GM18909 (cell line): Measurements from ENCODE around the gene MAP2K1.
"Not testable (repeated sequence)": the region's sequence is repeated elsewhere in the genome, so short reads cannot be mapped to it uniquely, and the experiment has no call there.

ENCODE experiments used
- ATAC-seq: cut with Tn5 transposase; IDR thresholded peaks from one replicate; pipeline ENCODE4 v1.9.1; 2021; ENCODE audit warnings: mild to moderate bottlenecking; ENCODE audit not compliant: unreplicated experiment, poor library complexity

MAP2K1 gene

GRCh38 chr15:66386204-66387123, at the start of gene MAP2K1:
MAP2K1 (plus strand) TSS chr15:66386912; CDS start chr15:66387348, 436 bp downstream.
- ATAC-seq, result peak; percentile 79

DNA sequence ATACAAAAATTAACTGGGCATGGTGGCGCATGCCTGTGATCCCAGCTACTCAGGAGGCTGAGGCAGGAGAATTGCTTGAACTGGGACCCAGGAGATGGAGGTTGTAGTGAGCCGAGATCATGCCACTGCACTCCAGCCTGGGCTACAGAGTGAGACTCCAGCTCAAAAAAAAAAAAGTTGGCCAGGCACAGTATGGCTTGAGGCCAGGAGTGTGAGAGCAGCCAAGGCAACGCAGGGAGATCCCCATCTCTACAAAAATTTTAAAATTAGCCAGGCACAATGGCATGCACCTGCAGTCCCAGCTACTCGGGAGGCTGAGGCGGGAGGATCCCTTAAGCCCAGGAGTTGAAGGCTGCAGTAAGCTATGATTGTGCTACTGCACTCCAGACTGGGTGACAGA, 38.2 kb upstream of the MAP2K1 start:
- not testable (repeated sequence) for ATAC-seq

GRCh38 chr15:66356077-66356358, 30.7 kb upstream of the MAP2K1 start:
- ATAC-seq, result no peak

GRCh38 chr15:66356359-66357236, 30.1 kb upstream of the MAP2K1 start, which contains the start of gene TIPIN:
TIPIN (minus strand) TSS chr15:66356685; CDS start chr15:66352947, 3,738 bp downstream.
- ATAC-seq, result peak; percentile 94

- no peak for ATAC-seq
Measured at GRCh38 chr15:66359740-66360139, 27.0 kb upstream of the MAP2K1 start.

DNA sequence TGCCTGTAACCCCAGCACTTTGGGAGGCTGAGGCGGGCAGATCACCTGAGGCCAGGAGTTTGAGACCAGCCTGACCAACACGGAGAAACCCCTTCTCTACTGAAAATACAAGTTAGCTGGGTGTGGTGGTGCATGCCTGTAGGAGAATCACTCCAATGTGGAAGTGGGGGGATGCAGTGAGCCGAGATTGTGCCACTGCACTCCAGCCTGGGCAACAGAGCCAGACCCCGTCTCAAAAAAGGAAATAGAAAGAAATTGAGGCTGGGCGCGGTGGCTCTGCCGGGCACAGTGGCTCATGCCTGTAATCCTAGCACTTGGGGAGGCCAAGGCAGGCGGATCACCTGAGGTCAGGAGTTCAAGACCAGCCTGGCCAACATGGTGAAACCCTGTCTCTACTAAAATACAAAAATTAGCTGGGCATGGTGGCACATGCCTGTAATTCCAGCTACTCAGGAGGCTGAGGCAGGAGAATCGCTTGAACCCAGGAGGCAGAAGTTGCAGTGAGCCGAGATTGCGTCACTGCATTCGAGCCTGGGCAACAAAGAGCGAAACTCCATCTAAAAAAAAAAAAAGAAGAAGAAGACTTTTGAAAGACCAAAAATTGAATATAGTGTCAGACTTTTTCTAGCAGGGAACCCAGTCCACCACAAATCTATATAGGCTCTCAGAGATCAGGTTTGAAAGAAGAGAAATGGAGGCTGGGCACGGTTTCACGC, 24.8 kb upstream of the MAP2K1 start:
- ATAC-seq, result not testable (repeated sequence)

DNA sequence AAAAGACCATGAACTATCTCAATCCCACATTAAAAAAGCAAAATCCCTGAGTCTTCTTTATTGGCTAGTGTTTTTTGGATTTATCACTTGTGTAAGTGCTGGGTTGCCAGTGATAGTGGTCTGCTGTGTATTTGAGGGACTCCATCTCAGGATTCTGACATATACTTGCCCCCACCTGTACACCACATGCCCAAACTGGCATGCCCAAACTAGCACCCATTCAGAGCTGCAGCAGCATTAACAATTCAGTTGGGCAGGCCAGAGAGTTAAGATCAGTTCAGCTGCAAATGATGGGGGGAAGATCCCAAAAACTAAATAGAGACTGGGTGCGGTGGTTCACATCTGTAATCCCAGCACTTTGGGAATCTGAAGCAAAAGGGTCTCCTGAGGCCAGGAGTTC, 23.9 kb upstream of the MAP2K1 start:
- no peak for ATAC-seq

DNA sequence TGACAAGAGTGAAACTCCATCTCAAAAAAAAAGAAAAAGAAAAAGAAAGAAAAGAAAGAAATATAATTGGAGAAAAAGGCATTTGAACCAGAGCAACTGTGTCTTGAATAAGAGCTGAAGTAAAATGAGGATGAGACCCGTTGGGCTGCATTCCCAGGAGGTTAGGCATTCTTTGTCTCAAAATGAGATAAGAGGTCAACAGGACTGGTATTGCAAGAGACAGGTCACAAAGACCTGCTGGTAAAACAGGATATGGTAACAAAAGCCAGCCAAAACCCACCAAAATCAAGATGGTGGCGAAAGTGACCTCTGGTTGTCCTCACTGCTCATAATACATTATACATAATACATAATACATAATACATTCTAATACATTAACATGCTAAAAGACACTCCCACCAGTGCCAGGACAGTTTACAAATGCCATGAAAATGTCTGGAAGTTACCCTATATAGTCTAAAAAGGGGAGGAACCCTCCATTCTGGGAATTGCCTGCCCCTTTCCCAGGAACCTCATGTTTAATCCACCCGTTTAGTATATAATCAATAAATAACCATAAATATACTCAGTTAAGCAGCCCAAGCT, 21.7 kb upstream of the MAP2K1 start:
- ATAC-seq, result no peak

GRCh38 chr15:66369773-66370651, 16.7 kb upstream of the MAP2K1 start:
- ATAC-seq, result no peak

DNA sequence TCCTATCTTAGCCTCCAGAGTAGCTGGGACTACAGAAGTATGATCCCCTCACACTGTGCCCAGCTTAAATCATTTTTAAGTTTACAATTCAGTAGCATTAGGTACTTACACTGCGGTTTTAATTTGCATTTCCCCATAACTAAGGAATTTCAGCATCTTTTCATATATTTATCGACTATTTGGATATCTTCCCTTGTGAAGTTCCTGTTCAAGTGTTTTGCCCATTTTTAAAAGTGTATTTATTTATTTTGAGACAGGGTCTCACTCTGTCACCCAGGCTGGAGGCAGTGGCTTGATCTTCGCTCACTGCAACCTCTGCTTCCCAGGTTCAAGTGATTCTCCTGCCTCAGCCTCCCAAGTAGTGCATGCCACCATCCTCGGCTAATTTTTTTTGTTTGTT, 12.5 kb upstream of the MAP2K1 start:
- ATAC-seq, result no peak

GRCh38 chr15:66378814-66379430, 7.8 kb upstream of the MAP2K1 start:
- ATAC-seq, result no peak

DNA sequence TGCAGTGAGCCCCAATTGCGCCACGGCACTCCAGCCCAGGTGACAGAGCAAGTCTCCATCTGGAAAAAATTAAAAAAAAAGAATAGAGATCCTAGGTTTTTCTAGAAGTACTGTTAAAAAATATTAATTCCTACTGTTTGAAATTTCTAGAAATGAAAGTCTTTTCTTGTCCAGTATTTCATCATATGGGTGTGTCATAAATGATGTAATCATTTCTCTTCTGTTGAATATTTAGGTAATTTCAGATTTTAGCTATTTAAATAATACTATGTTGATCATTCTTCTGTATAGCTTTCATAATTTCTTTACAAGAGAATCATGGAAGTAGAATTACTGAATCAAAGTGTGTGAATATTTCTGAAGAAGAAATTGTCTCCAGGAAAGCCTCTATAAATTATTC, 5.3 kb upstream of the MAP2K1 start:
- ATAC-seq, result not testable (repeated sequence)

- peak; percentile 15 for ATAC-seq
Measured at GRCh38 chr15:66387163-66388042, 691 bp downstream of the MAP2K1 start.

GRCh38 chr15:66388043-66388363, 1.3 kb downstream of the MAP2K1 start:
- no peak for ATAC-seq

GRCh38 chr15:66388576-66388975, 1.9 kb downstream of the MAP2K1 start:
- ATAC-seq, result no peak

- ATAC-seq, result no peak
Measured at GRCh38 chr15:66389098-66389858, 2.6 kb downstream of the MAP2K1 start.

DNA sequence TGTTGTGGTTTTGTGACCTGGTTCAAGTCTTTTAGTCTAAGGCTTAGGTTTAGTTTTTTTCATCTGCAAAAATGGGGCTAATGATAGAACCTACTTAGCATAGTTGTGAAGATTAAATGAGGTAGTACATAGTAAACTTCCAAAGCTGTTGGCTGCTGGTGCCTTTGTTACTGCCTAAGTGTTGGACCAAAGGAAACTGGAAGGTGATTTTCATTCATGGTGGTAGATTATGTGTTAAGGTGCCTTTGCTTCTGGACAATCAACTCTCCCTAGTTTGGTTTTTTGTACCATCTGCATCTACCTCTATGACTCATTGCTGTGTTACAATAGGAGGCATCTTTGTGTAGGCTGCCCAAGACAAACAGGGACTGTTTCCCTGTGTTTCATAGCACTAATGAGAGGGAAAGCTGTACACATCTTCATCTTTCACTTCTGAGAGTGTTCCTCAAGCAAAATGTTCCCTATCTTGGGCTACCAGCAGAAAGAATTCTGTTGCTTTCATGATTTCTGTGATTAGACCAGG, 3.2 kb downstream of the MAP2K1 start:
- no peak for ATAC-seq
